GM13976 (cell line): ENCODE results near the gene ABHD16B.
"Not testable (repeated sequence)": the region's sequence is repeated elsewhere in the genome, so short reads cannot be mapped to it uniquely, and the experiment has no call there.

Experiments used
- DNase-seq: peaks from one replicate; pipeline ENCODE4 v3.0.0; 2012; ENCODE audit warnings: low spot score
- in situ Hi-C: fragments of 300-500 bp; cut with MboI; formaldehyde crosslinking; loops from one replicate; pipeline ENCODE4 v1.12.0; 2022; ENCODE audit warnings: low sequenced_read_pairs, mixed read lengths, inconsistent platforms; ENCODE audit not compliant: unreplicated experiment
- TF ChIP-seq, protein P1 (sequence below): IDR thresholded peaks from 2 replicates; pipeline ENCODE4 v1.5.1; 2012; ENCODE audit warnings: borderline replicate concordance, mild to moderate bottlenecking; ENCODE audit not compliant: insufficient read depth; ENCODE audit errors: extremely low read depth, missing control alignments, control extremely low read depth

The ABHD16B gene

DNA sequence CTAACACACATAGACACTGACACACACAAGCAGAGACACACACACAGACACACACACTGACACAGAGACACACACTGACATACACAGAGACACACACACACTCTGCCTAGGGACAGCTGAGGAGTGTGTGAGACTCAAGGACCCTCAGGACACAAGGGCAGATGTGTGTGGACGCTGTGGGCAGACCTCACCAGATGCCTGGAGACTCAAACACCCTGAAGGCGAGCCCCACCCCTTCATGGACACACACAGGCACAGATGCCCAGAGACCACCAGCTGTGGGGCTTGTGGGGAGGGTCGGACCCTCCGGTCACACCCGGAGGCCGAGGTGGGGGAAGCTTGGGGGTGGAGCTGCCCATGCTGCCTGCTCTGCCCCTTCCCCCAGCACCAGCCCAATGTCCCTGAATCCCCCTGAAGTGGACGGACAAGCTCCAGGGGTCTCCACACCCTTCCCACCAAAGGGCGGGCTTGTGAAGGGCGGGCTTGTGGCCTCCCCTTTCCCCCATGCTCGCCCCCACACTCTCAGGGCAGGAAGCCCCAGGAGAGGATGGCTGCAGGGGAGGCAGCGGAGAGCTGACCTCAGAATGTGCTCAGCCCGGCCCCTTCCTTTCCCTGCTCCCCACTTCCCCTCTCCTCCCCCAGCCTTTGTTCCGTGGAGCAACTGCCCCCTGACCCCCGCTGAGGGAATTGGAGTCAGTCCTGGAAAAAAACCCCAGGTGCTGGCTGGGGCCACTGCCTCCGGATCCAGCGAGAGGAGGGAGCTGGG is 13.9 kb upstream of the ABHD16B start:
- TF ChIP-seq, protein P1, sequence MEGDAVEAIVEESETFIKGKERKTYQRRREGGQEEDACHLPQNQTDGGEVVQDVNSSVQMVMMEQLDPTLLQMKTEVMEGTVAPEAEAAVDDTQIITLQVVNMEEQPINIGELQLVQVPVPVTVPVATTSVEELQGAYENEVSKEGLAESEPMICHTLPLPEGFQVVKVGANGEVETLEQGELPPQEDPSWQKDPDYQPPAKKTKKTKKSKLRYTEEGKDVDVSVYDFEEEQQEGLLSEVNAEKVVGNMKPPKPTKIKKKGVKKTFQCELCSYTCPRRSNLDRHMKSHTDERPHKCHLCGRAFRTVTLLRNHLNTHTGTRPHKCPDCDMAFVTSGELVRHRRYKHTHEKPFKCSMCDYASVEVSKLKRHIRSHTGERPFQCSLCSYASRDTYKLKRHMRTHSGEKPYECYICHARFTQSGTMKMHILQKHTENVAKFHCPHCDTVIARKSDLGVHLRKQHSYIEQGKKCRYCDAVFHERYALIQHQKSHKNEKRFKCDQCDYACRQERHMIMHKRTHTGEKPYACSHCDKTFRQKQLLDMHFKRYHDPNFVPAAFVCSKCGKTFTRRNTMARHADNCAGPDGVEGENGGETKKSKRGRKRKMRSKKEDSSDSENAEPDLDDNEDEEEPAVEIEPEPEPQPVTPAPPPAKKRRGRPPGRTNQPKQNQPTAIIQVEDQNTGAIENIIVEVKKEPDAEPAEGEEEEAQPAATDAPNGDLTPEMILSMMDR: no peak
- in situ Hi-C loops: no loop called here
- DNase-seq: no peak

DNA sequence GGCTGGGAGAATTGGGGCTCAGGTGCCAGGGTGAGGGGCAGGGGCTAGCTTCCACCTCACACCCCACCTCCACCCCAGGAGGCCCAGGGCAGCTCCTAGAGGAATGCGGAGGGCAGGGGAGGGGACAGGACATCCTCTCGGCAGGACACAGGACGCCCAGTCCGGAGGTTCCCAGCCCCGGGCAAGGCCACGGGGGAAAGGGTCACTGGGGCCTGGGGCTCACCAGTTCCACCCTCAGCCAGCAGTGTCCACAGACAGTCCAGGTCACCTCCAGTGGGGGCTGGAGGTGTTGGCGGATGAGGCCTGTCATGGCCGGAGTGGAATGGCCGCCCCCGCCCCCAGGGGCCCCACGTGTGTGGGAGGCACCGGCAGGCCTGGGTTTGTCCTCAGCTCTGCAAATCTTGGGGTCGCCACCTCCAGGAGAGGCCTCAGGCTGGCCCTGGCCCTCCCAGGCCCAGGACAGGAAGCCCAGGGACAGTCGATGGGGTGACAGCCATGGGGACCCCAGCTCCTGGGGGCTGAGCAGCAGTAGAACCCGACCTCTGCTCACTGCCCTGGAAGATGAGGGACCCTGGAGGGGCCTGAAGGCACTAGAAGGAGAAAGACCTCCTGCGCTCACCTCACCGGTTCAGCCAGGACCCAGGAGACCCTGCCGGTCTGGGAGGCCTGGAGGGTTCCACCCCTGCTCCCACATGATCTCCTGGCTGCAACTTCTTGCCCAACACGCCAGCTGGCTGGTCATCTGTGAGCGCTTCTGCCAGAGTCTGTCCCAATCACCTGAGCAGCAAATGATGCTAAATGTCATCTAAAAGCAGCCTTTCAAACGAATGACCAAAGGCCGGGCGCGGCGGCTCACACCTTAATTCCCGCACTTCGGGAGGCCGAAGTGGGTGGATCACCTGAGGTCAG is 13.0 kb upstream of the ABHD16B start:
- DNase-seq: no peak
- TF ChIP-seq, protein P1: no peak
- in situ Hi-C loops: no loop called here

DNA sequence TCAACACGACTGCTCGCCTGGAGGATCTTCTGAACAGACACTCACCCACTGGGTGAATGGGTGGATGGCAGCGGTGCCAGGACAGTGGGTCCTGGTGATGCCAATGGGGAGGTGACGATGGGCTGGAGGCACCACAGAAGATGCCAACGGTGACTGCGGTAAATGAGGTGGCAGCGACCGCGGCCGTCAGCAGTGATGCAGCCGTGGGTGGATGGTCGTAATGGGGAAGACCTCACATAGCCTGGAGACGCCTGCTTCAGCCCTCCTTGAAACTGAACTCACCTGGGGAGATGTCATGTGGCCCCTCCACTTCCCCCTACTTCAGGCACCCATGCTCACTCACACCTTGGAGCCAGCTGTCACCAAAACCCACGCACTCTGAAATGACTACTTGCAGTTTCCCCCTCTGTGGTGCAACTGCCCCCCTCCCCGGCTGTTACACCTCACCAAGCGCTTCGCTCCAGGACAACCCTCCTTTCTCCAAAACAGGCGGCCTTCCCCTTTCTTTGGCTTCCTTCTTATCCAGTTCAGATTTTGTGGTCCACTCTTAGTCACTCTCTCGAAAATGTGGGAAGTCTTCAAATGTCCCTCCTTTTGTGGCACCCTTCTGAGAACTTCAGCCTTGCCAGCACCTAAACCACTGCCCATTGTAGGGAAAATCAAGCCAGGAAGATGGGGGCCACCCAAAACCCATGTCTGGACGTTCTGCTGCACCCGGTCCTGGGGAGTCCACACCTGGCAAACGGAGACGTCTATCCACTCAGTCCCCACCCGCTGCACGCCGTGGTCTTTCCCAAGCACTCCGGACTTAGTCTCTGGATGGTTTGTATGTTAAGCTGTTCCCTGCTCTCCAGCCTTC is 10.4 kb upstream of the ABHD16B start:
- in situ Hi-C loops: loop anchor here (10.0 to 25.0 kb wide), 2 partner anchors 146 to 314 kb away; partner anchors contain the start of genes ARFRP1, PTK6, SRMS and ZGPAT
- TF ChIP-seq, protein P1: no peak
- DNase-seq: peak; percentile 93

DNA sequence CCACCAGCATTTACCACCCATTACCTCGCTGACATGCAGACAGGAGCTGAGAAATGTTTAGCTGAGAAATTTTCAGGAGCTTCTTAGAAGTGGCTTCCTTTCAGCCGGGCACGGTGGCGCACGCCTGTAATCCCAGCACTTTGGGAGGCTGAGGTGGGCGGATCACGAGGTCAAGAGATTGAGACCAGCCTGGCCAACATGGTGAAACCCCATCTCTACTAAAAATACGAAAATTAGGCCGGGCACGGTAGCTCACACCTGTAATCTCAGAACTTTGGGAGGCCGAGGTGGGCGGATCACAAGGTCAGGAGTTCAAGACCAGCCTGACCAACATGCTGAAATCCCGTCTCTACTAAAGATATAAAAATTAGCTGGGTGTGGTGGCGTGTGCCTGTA is 9.8 kb upstream of the ABHD16B start:
- not testable (repeated sequence) for DNase-seq
- in situ Hi-C loops: loop anchor here (10.0 to 25.0 kb wide), 2 partner anchors 147 to 314 kb away; partner anchors contain the start of genes ARFRP1, PTK6, SRMS and ZGPAT

DNA sequence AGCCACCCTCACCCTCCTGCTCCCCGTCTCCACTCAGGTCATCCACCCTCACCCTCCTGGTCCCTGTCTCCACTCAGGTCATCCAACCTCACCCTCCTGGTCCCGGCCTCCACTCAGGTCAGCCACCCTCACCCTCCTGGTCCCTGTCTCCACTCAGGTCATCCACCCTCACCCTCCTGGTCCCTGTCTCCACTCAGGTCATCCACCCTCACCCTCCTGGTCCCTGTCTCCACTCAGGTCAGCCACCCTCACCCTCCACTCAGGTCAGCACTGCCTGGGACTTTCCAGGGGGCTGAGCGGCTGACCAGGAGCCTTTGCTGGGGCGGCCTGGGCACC is 7.6 kb upstream of the ABHD16B start:
- in situ Hi-C loops: loop anchor here (10.0 to 25.0 kb wide), 2 partner anchors 149 to 316 kb away; partner anchors contain the start of genes ARFRP1, PTK6, SRMS and ZGPAT
- not testable (repeated sequence) for DNase-seq

DNA sequence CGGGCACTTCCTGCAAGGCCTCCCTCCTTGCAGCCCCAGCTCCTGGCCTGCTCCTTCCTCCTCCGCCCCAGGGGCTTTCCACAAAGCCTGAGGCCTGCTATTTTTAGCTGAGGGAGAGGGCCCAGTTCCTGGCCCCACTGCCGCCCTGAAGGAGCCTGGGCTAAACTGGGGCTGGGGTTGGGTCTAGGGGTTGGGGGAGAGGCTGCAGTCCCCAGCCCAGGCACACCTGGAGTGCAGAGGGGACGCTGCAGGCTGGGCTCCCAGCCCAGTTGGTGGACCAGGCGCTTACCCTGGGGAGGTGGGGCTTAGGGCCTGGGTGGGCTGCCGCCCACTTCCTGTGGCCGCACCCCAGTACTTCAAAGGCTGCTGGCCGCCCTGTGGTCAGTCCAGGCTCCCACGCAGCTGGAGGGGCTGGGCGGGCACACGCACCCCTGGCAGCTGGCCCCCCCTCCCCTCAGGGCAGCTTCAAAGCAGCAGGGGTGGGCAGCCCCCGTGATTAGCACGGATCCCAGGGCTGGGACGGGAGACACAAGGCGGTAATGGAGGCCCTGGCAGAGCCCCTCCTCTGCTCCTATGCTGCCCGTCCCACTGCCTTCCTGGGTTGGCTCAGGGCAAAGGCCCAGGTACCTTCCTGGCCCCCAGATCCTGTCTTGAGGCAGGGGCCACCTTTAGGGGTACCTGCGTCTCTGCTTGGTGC is 7.1 kb upstream of the ABHD16B start:
- DNase-seq: peak; percentile 78
- in situ Hi-C loops: loop anchor here (10.0 to 25.0 kb wide), 2 partner anchors 149 to 317 kb away; partner anchors contain the start of genes ARFRP1, PTK6, SRMS and ZGPAT
- TF ChIP-seq, protein P1: no peak
